ENCODE data around the gene CYB5A. TPM values are rescaled to one million over a fixed set of nuclear protein-coding genes. Genes with fewer than 3 reads are reported as not detected.

The CYB5A gene
- total RNA-seq, 3 donors from 2014 or later (not counting 1 experiment from before 2014, with no cell fraction given): 10.4 to 14.6 (median 13.0) TPM

DNA sequence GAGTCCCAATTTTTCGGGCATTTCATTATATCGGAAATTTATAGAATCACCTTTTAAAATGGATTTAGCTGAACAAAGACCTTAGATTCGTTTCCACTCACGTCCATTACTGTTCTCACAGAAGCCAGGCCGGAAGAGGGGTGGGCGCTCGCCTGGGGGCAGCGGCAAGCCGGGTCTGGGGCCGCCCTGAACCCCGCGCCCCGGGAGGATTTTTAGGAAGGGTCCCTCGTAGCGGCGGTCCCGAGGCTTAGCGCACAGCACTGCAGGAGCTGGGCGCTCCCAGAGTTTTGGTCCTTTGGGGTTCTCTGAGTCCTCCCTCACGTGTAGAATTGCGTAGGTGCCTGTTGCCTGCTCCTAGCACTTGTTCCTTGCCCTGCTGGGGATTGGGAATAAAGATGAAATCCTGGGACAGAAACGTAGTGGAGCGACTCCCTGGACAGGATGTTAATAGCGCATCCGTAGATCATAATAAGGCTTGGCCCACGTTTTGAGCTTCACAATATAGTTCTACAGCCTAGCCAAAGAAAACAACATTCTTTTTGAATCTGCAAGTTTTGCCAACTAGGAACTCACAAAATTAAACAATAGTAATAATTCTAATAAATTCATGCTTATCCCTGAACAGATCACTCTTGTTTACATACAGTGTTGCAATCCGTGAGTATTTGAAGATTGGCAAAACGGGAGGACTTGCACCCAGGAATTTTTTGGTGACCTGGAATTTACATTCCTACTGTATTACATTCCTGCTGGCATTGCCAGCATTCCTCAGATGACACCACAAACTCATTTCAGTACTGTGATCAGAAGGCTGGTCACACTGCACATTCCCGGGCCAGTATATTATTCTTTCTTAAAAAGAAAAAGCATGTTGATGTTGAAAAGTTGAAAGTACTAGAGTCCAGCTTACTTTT lies 24.8 kb upstream of the CYB5A start:
- Histone ChIP-seq H3K4me3 (ENCODE audit: low read length) (no peak overlapping the region), H3K4me1 (ENCODE audit: control insufficient read depth, insufficient read depth, low read length) (no peaks in the 10 kb centered on the region), H3K27me3 (ENCODE audit: control insufficient read depth, insufficient read depth, low read length) (no peaks in the 10 kb centered on the region), H3K27ac (ENCODE audit: low read length) (no peak overlapping the region), H3K9me3 (ENCODE audit: control insufficient read depth, insufficient read depth, low read length) (no peaks in the 10 kb centered on the region), H3K36me3 (ENCODE audit: control insufficient read depth, insufficient read depth, low read length) (no peaks in the 10 kb centered on the region)
- ATAC-seq (no peak), DNase-seq (no peak)
- 94% methylated on average over 28 of the region's 29 CpGs for WGBS (ENCODE audit: insufficient coverage)
- intact Hi-C loops (cut with micrococcal nuclease): no loop called here
- H3K4me1 Mint-ChIP-seq: no peaks in the 10 kb centered on the region
- H3K9me3 Mint-ChIP-seq: no peaks in the 10 kb centered on the region
- peaks cover 8 to 10% of the 10 kb centered on the region in 2 donors for H3K27me3 Mint-ChIP-seq (ENCODE audit: low read depth in 2 of 2)
- H3K36me3 Mint-ChIP-seq: no peaks in the 10 kb centered on the region
- TF ChIP-seq, protein P1, sequence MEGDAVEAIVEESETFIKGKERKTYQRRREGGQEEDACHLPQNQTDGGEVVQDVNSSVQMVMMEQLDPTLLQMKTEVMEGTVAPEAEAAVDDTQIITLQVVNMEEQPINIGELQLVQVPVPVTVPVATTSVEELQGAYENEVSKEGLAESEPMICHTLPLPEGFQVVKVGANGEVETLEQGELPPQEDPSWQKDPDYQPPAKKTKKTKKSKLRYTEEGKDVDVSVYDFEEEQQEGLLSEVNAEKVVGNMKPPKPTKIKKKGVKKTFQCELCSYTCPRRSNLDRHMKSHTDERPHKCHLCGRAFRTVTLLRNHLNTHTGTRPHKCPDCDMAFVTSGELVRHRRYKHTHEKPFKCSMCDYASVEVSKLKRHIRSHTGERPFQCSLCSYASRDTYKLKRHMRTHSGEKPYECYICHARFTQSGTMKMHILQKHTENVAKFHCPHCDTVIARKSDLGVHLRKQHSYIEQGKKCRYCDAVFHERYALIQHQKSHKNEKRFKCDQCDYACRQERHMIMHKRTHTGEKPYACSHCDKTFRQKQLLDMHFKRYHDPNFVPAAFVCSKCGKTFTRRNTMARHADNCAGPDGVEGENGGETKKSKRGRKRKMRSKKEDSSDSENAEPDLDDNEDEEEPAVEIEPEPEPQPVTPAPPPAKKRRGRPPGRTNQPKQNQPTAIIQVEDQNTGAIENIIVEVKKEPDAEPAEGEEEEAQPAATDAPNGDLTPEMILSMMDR (IDR thresholded peaks at IDR 0.05): no peak
- H3K27ac Mint-ChIP-seq: no peak overlapping the region
- no peak overlapping the region for H3K4me3 Mint-ChIP-seq

DNA sequence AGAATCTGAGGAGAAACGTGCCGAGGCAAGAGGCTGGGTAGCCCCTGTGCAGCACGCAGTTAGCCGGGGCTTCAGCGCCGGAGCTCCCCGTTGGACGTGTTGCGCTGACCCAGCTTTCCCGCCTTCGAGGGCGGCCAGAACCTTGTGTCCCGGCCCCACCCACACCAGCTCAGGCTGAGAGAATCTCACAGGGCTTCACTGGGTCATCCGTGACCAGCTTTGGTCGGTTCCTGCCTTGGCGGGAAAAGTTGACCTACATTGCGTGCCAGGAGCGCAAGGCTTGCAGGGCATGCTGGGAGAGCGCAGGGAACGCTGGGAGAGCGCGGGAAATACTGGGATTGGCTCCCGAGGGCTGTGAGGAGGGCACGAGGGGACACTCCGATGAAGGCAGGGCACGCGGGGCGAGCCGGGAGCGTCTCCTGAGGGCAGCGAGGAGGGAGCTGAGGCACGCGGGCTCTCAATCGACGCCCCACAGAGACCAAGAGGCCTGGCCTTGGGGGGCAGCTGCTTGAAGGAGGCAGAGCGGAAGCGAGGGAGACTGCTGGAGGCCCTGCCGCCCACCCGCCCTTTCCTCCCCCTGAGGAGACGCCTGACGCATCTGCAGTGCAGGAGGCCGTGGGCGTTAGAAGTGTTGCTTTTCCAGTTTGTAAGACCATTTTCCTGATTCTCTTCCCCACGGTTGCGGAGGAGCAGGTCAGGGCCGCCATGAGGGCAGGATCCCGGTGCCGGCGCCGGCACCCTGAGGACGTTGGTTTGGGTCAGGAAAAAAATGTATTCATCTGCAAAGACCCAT lies 23.9 kb upstream of the CYB5A start, which contains the start of gene C18orf63:
Gene C18orf63, plus strand, starts transcription at position 376 of the 793 bp plus-strand sequence. CDS start 2,027 bp downstream, outside the sequence.
- no peaks in the 10 kb centered on the region for H3K36me3 ChIP-seq (ENCODE audit: control insufficient read depth, insufficient read depth, low read length)
- WGBS (ENCODE audit: insufficient coverage): 93% methylated on average over 51 of the region's 51 CpGs
- no peaks in the 10 kb centered on the region for H3K4me1 Mint-ChIP-seq

DNA sequence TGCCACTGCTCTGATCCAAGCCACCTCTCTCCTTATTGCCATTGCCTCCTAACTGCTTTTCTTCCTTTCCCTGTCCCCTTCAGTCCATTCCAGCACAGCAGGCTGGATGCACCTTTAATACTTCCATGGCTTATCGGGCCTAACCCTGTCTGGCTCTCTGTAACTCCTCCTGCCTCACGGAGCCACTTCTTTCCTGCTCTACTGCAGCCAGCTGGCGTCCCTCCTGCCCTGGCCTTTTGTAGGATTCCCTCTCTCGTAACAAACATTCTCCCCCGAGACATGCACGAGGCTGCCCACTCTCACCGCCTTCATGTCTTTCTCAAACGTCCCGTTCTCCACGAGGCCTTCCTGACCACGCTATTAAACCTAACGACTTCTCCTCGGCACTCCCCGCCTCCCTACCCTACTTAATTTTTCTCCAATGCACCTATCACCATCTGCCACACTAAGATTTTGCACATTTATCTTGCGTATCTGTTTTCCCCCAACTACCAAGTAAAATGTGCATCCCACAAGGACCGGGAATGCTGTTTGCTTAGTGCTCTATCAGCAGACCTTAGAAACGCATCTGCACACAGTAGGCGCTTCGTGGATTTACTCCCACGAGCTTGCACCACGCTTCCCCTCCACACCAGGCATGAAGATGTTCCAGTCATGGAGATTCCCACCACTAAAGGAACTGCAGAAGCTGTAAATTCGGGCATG lies 23.1 kb upstream of the CYB5A start:
- intact Hi-C loops (cut with micrococcal nuclease): no loop called here
- Mint-ChIP-seq H3K36me3 (no peaks in the 10 kb centered on the region), H3K4me1 (no peaks in the 10 kb centered on the region), H3K4me3 (no peak overlapping the region), H3K9me3 (no peaks in the 10 kb centered on the region), H3K27me3 (ENCODE audit: low read depth in 2 of 2) (peaks cover 16 to 17% of the 10 kb centered on the region in 2 donors), H3K27ac (no peak overlapping the region)
- Histone ChIP-seq H3K4me3 (ENCODE audit: low read length) (no peak overlapping the region), H3K27ac (ENCODE audit: low read length) (no peak overlapping the region), H3K27me3 (ENCODE audit: control insufficient read depth, insufficient read depth, low read length) (no peaks in the 10 kb centered on the region), H3K9me3 (ENCODE audit: control insufficient read depth, insufficient read depth, low read length) (no peaks in the 10 kb centered on the region), H3K4me1 (ENCODE audit: control insufficient read depth, insufficient read depth, low read length) (no peaks in the 10 kb centered on the region), H3K36me3 (ENCODE audit: control insufficient read depth, insufficient read depth, low read length) (no peaks in the 10 kb centered on the region)
- TF ChIP-seq, protein P1 (IDR thresholded peaks at IDR 0.05): no peak
- 91% methylated on average over 22 of the region's 22 CpGs for WGBS (ENCODE audit: insufficient coverage)
- ATAC-seq: no peak
- DNase-seq: no peak

More for the DNA sequence above, 23.9 kb upstream of the CYB5A start, which contains the start of gene C18orf63:
- no peak within 1 kb of the TSS for H3K27ac Mint-ChIP-seq
- no peak within 1 kb of the TSS for H3K27ac ChIP-seq (ENCODE audit: low read length)
- intact Hi-C loops (cut with micrococcal nuclease): no loop called here
- H3K36me3 Mint-ChIP-seq: no peaks in the 10 kb centered on the region
- ATAC-seq: no peak
- no peaks in the 10 kb centered on the region for H3K9me3 ChIP-seq (ENCODE audit: control insufficient read depth, insufficient read depth, low read length)
- no peak within 1 kb of the TSS for H3K4me3 Mint-ChIP-seq
- no peak within 1 kb of the TSS for H3K4me3 ChIP-seq (ENCODE audit: low read length)
- TF ChIP-seq, protein P1 (IDR thresholded peaks at IDR 0.05): no peak
- no peak for DNase-seq
- peaks cover 10 to 12% of the 10 kb centered on the region in 2 donors for H3K27me3 Mint-ChIP-seq (ENCODE audit: low read depth in 2 of 2)
- H3K9me3 Mint-ChIP-seq: no peaks in the 10 kb centered on the region
- no peaks in the 10 kb centered on the region for H3K27me3 ChIP-seq (ENCODE audit: control insufficient read depth, insufficient read depth, low read length)
- no peaks in the 10 kb centered on the region for H3K4me1 ChIP-seq (ENCODE audit: control insufficient read depth, insufficient read depth, low read length)
